ENCODE results near the gene SNAPC3. TPM values are rescaled to one million over a fixed set of nuclear protein-coding genes. Genes with fewer than 3 reads are reported as not detected.

The SNAPC3 gene
- total and polyA plus RNA-seq, 2 of the 4 experiments (the other 2 are of a cell fraction) = 22.0 to 31.0 TPM

DNA sequence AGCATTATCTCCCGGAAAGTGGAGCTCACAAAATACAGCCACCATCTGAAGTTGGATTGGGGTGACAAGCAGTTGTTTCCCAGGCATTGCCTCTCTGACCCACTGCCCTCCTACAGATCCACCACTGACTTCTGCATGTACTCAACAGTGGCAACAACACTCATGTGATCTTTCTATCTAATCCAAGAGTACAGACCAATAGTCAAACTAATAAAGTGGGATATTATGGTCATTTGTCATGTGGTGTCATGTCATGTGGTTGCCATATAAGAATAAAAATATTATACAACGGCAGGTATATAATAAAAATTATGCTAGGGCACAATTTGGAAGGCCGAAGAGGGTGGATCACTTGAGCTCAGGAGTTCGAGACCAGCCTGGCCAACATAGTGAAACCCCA is 33.0 kb upstream of the SNAPC3 start:
- Histone ChIP-seq H3K36me3 (ENCODE audit: control insufficient read depth, insufficient read depth, low read length) (no peaks in the 10 kb centered on the region), H3K4me1 (ENCODE audit: control insufficient read depth, insufficient read depth, low read length) (no peaks in the 10 kb centered on the region), H3K27ac (ENCODE audit: insufficient read depth, low read length) (no peak overlapping the region), H2BK120ac (ENCODE audit: low read depth, low read length) (no peak overlapping the region), H3K9me3 (ENCODE audit: control insufficient read depth, insufficient read depth, low read length) (no peaks in the 10 kb centered on the region), H4K5ac (ENCODE audit: low read depth, low read length) (no peak overlapping the region), H2BK15ac (ENCODE audit: low read depth, low read length) (no peak overlapping the region), H4K91ac (ENCODE audit: insufficient read depth, low read depth, low read length) (no peak overlapping the region), H3K9ac (ENCODE audit: low read depth, low read length) (no peak overlapping the region), H2AFZ (replicated peaks; ENCODE audit: low read length, poor library complexity) (no peak overlapping the region), H3K23ac (ENCODE audit: low read depth, low read length) (no peak overlapping the region), H2AK9ac (replicated peaks; ENCODE audit: low read depth, low read length, poor library complexity) (no peak overlapping the region), H3K9me1 (ENCODE audit: insufficient read depth, low read length) (no peaks in the 10 kb centered on the region), H3K56ac (ENCODE audit: extremely low read depth, insufficient read depth, low read length) (no peak overlapping the region), H3K27me3 (ENCODE audit: control insufficient read depth, insufficient read depth, low read length) (no peaks in the 10 kb centered on the region), H3K4me3 (ENCODE audit: insufficient read depth, low read depth, low read length) (no peak overlapping the region), H3K79me1 (ENCODE audit: low read depth in 1 of 2, low read length in 2 of 2) (no peaks in the 10 kb centered on the region), H2BK20ac (ENCODE audit: low read depth, low read length) (no peak overlapping the region), H4K8ac (ENCODE audit: low read depth in 2 of 2, low read length in 2 of 2) (no peak overlapping the region), H3K18ac (ENCODE audit: low read depth, low read length) (no peak overlapping the region), H2AK5ac (ENCODE audit: low read depth, low read length) (no peak overlapping the region), H2BK5ac (ENCODE audit: low read depth, low read length, poor library complexity, severe bottlenecking) (no peak overlapping the region), H3K4ac (ENCODE audit: low read depth, low read length) (no peak overlapping the region), H3K14ac (replicated peaks; ENCODE audit: low read depth, low read length) (no peak overlapping the region), H3K4me2 (ENCODE audit: low read depth, low read length) (no peak overlapping the region), H4K20me1 (ENCODE audit: insufficient read depth, low read length) (no peaks in the 10 kb centered on the region)
- in situ Hi-C loops (cut with MboI; ENCODE audit: low sequenced_read_pairs) = no loop called here
- ATAC-seq (ENCODE audit: low read depth) (no peak), DNase-seq (no peak)
- dilution Hi-C loops (cut with HindIII; ENCODE audit: low sequenced_read_pairs, unreplicated experiment) = no loop called here
- intact Hi-C loops (cut with micrococcal nuclease) = no loop called here
- TF ChIP-seq RFX5 (IDR thresholded peaks at IDR 0.05; ENCODE audit: low read depth, low read length) (no peak), CHD1 (IDR thresholded peaks at IDR 0.05; ENCODE audit: low read depth, low read length) (no peak), MXI1 (IDR thresholded peaks at IDR 0.05; ENCODE audit: borderline replicate concordance, low read depth, low read length) (no peak), FOS (IDR thresholded peaks at IDR 0.05; ENCODE audit: low read depth, low read length) (no peak), SMC3 (IDR thresholded peaks at IDR 0.05; ENCODE audit: low read depth, low read length) (no peak), RAD21 (IDR thresholded peaks at IDR 0.05; ENCODE audit: low read length) (no peak), RCOR1 (IDR thresholded peaks at IDR 0.05; ENCODE audit: insufficient replicate concordance, low read length) (no peak)
- TF ChIP-seq, protein P1, sequence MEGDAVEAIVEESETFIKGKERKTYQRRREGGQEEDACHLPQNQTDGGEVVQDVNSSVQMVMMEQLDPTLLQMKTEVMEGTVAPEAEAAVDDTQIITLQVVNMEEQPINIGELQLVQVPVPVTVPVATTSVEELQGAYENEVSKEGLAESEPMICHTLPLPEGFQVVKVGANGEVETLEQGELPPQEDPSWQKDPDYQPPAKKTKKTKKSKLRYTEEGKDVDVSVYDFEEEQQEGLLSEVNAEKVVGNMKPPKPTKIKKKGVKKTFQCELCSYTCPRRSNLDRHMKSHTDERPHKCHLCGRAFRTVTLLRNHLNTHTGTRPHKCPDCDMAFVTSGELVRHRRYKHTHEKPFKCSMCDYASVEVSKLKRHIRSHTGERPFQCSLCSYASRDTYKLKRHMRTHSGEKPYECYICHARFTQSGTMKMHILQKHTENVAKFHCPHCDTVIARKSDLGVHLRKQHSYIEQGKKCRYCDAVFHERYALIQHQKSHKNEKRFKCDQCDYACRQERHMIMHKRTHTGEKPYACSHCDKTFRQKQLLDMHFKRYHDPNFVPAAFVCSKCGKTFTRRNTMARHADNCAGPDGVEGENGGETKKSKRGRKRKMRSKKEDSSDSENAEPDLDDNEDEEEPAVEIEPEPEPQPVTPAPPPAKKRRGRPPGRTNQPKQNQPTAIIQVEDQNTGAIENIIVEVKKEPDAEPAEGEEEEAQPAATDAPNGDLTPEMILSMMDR (conservative IDR thresholded peaks at IDR 0.05; ENCODE audit: low read depth, low read length) = no peak
- ChIA-PET CTCF (interaction anchor here (1.2 kb wide), 1 partner anchor 16 kb away, joined by 3 read pairs; no protein-coding TSS in a partner anchor), POLR2A (ENCODE audit: unreplicated experiment) (interaction anchor here (0.6 kb wide), 1 partner anchor 11 kb away, joined by 3 read pairs; no protein-coding TSS in a partner anchor)
- BruUV-seq (replicated peaks) = no TSS peak
- no CpG with 5 or more reads among the region's 4 CpGs for WGBS, 2 experiments (ENCODE audit: extremely low coverage in 2 of 2, insufficient read length in 1 of 2)

Data from IMR-90 (cell line).